Measurements from ENCODE around the gene TNIK. TPM values are rescaled to one million over a fixed set of nuclear protein-coding genes. Genes with fewer than 3 reads are reported as not detected.

TNIK gene
- total and polyA plus RNA-seq, 4 donors, result 3.7 to 9.8 (median 5.2) TPM

GRCh38 chr3:171286580-171287249, 173.5 kb downstream of the TNIK start:
- no peak for TF ChIP-seq GABPA (IDR thresholded peaks at IDR 0.05 in 1 of 2, conservative IDR thresholded peaks at IDR 0.05 in 1 of 2)
- peak; percentile 58 for TF ChIP-seq ATF3 (IDR thresholded peaks at IDR 0.05)
- peak; percentile 49 for TF ChIP-seq SP1 (IDR thresholded peaks at IDR 0.05)
- no peak for TF ChIP-seq NR2F2 (IDR thresholded peaks at IDR 0.05)
- TF ChIP-seq HNF4G (IDR thresholded peaks at IDR 0.05), result no peak
- no peak for TF ChIP-seq REST (IDR thresholded peaks at IDR 0.05)
- TF ChIP-seq FOXA1 (IDR thresholded peaks at IDR 0.05), result peak; percentile 59
- TF ChIP-seq RAD21 (IDR thresholded peaks at IDR 0.05), result peak; percentile 40 to 61
- TF ChIP-seq EGR1 (IDR thresholded peaks at IDR 0.05; ENCODE audit: low read depth in 2 of 2), result no peak
- TF ChIP-seq RXRA (IDR thresholded peaks at IDR 0.05), result peak; percentile 57 to 65
- peak; percentile 23 for TF ChIP-seq MAX (IDR thresholded peaks at IDR 0.05)
- TF ChIP-seq FOXA2 (IDR thresholded peaks at IDR 0.05), result peak; percentile 88
- TF ChIP-seq JUND (IDR thresholded peaks at IDR 0.05), result peak; percentile 16 to 64
- no peak for TF ChIP-seq ZBTB33 (IDR thresholded peaks at IDR 0.05)
- peak; percentile 46 for TF ChIP-seq YY1 (IDR thresholded peaks at IDR 0.05)
- TF ChIP-seq TAF1 (conservative IDR thresholded peaks at IDR 0.05), result no peak
- peak; percentile 52 to 55 for TF ChIP-seq HNF4A (conservative IDR thresholded peaks at IDR 0.05)
- no peak for TF ChIP-seq CTCF (IDR thresholded peaks at IDR 0.05; ENCODE audit: low read depth, low read length, missing input control)
- WGBS, result 38% methylated on average over 1 of the region's 1 CpG
- Histone ChIP-seq H3K36me3 (ENCODE audit: control insufficient read depth in 4 of 4, insufficient read depth in 3 of 4, low read depth in 1 of 4, low read length in 3 of 4) (no peaks in the 10 kb centered on the region), H3K9ac (ENCODE audit: low read depth in 1 of 2, low read length in 2 of 2) (no peak overlapping the region), H3K4me1 (ENCODE audit: control insufficient read depth in 4 of 4, insufficient read depth in 4 of 4, low read length in 3 of 4) (peaks cover 3 to 13% (median 7%) of the 10 kb centered on the region in 4 donors), H3K9me3 (ENCODE audit: control insufficient read depth in 4 of 4, low read length in 3 of 4) (no peaks in the 10 kb centered on the region), H3K4me3 (ENCODE audit: low read depth in 1 of 3, low read length in 3 of 3) (no peak overlapping the region), H3K27ac (ENCODE audit: low read depth in 1 of 2, low read length in 2 of 2) (no peak overlapping the region), H3K27me3 (ENCODE audit: control insufficient read depth in 4 of 4, insufficient read depth in 4 of 4, low read length in 3 of 4) (no peaks in the 10 kb centered on the region)
- no peak for DNase-seq (ENCODE audit: low spot score)
